Ovary (tissue), 9 donors: ENCODE measurements around the gene TFAP2D. TPM values are rescaled to one million over a fixed set of nuclear protein-coding genes. Genes with fewer than 3 reads are reported as not detected.

Experiments
- DNase-seq, 5 donors: peaks; one replicate each; pipeline ENCODE4 v3.0.0-alpha.2; 2019 to 2020
- H3K27ac ChIP-seq, 2 donors: fragments of 200-600 bp; one replicate each; pipeline versions ENCODE4 v1.5.1 to v1.8.0; 2019 to 2022
- H3K27me3 ChIP-seq: fragments of 200-600 bp; one replicate; pipeline ENCODE4 v1.8.0; 2022
- H3K36me3 ChIP-seq: fragments of 200-600 bp; sonication (generic); one replicate; pipeline ENCODE4 v1.5.1; 2019
- H3K4me1 ChIP-seq: one replicate; pipeline ENCODE4 v1.8.1; 2013; ENCODE audit warnings: mild to moderate bottlenecking, moderate library complexity; ENCODE audit not compliant: insufficient read depth
- H3K4me3 ChIP-seq: fragments of 200-600 bp; sonication (generic); one replicate; pipeline ENCODE4 v1.5.1; 2017
- H3K9me3 ChIP-seq, 2 donors: fragments of 200-600 bp in 1 of 2; sonication (generic) in 1 of 2; one replicate each; pipeline versions ENCODE4 v1.5.1 to v1.8.1; 2013 to 2019; ENCODE audit warnings: mild to moderate bottlenecking in 1 of 2, moderate library complexity in 1 of 2
- CTCF ChIP-seq, 3 donors: fragments of 450-650 bp in 2 of 3; fragments of 200-600 bp in 1 of 3; IDR thresholded peaks; one replicate each; pipeline versions ENCODE4 v1.5.1 to v1.8.0; 2016 to 2022; ENCODE audit warnings: antibody characterized with exemption in 3 of 3, mild to moderate bottlenecking in 1 of 3
- EP300 ChIP-seq: sonication (generic); formaldehyde crosslinking; IDR thresholded peaks from one replicate; pipeline ENCODE4 v1.6.1; 2017; ENCODE audit warnings: antibody characterized with exemption
- POLR2A ChIP-seq: fragments of 450-650 bp; IDR thresholded peaks from one replicate; pipeline ENCODE4 v1.6.1; 2017; ENCODE audit warnings: antibody characterized with exemption, mild to moderate bottlenecking, moderate library complexity
- WGBS, 3 donors: extraction: QIAGEN DNeasy Blood & Tissue Kit in 1 of 3; methylation state at CpG; one replicate each; pipeline versions ENCODE4 v1.1.5 to v1.1.7; 2013 to 2017; 5-methylcytosine and 5-hydroxymethylcytosine counted together
- intact Hi-C, 4 donors: fragments of 100-400 bp; cut with DNase I; formaldehyde crosslinking; loops; one replicate each; pipeline versions ENCODE4 v1.11.0 to v1.15.1; 2022 to 2023
- polyA plus RNA-seq, 2 donors: library from polyadenylated mRNA; stranded (reverse); fragments of 200-250 nt in 1 of 2; fragments of 350-450 nt in 1 of 2; fragmentation: Illumina TruSeq in 1 of 2; extraction: RNeasy Lipid Tissue Mini Kit (QIAGEN cat#74804) in 1 of 2; gene quantifications; one replicate each; pipeline ENCODE4 v1.2.3, GENCODE V29; 2013 to 2014
- total RNA-seq, 7 donors: library from RNA; depleted of rRNA in 2 of 7; stranded (reverse); fragments of >200 nt in 2 of 7; fragmentation: NEBNext Ultra II Directional in 3 of 7; extraction: Animal tissue kit (Norgen Biotek cat#: 25700) in 3 of 7; gene quantifications; one replicate each; pipeline versions ENCODE4 v1.1.0 to v1.2.4, GENCODE V29; 2016 to 2023
- donor health status: DM: no; HTN: no; CAD: no; lungs with moderate emphysema.
- donor health status: DM: no; HTN: no; CAD: no.
- donor health status: Bipolar disorder and iron deficiency.
- donor health status: DM: yes; HTN: yes; CAD: no.
- donor health status: DM: no; HTN: no; CAD: no.
- donor health status: DM: yes; HTN: yes; CAD: no.

Gene TFAP2D
- total and polyA plus RNA-seq, 9 donors: not detected

GRCh38 chr6:50821441-50822077 is 108.2 kb downstream of the TFAP2D start:
- H3K4me1 ChIP-seq: peaks cover 3% of the 10 kb centered on the region
- WGBS, 3 donors: 4 to 5% (median 5%) methylated on average over 20 of the region's 20 CpGs
- no peak for DNase-seq
- no peaks in the 10 kb centered on the region for H3K9me3 ChIP-seq
- no peak overlapping the region for H3K27ac ChIP-seq
- intact Hi-C loops: no loop called here
- H3K36me3 ChIP-seq: no peaks in the 10 kb centered on the region
- no peaks in the 10 kb centered on the region for H3K27me3 ChIP-seq
- no peak for TF ChIP-seq CTCF (IDR thresholded peaks at IDR 0.05)
- no peak for TF ChIP-seq EP300
- TF ChIP-seq POLR2A: no peak
- no peak overlapping the region for H3K4me3 ChIP-seq

DNA sequence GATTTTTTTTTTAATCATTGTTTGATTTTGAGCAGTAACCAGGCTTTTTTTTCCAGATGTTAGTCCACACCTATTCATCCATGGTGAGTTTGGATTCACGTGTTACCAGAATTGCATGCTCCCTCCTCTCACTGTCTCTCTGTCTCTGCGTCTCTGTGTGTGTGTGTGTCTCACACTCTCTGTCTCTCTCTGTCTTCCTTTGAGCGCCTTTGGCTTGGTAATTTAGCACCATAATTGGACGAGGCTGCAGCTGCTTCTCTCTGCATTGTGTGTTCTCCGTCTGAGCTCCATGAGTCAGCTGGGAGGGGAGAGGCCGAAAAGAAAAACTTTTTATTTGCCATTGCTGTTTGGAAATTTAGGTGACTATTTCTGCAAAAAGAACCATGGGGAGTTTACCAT is 108.8 kb downstream of the TFAP2D start:
- H3K36me3 ChIP-seq: no peaks in the 10 kb centered on the region
- no peak for TF ChIP-seq EP300
- no peak for TF ChIP-seq CTCF (IDR thresholded peaks at IDR 0.05)
- no peak for TF ChIP-seq POLR2A
- peaks cover 3% of the 10 kb centered on the region for H3K4me1 ChIP-seq
- no peak overlapping the region for H3K4me3 ChIP-seq
- intact Hi-C loops: no loop called here
- 3 to 4% (median 4%) methylated on average over 6 of the region's 6 CpGs for WGBS, 3 donors
- no peaks in the 10 kb centered on the region for H3K9me3 ChIP-seq
- DNase-seq: no peak
- H3K27me3 ChIP-seq: no peaks in the 10 kb centered on the region
- no peak overlapping the region for H3K27ac ChIP-seq

Other genes with a start within 250 kb of the TFAP2D start
- gene TFAP2B, start 105.3 kb downstream of the TFAP2D start, total RNA-seq: not detected
- not detected for gene TFAP2B, start 105.3 kb downstream of the TFAP2D start, polyA plus RNA-seq